ENCODE data around the gene PTPRT.

PTPRT gene

GRCh38 chr20:42565235-42565995 is 624.3 kb downstream of the PTPRT start:
- H3K9me3 Mint-ChIP-seq: peaks cover 3% of the 10 kb centered on the region
- no peak overlapping the region for H3K4me3 Mint-ChIP-seq
- no peak overlapping the region for H3K27ac Mint-ChIP-seq
- H3K36me3 Mint-ChIP-seq (ENCODE audit: low read depth): no peaks in the 10 kb centered on the region
- H3K4me1 Mint-ChIP-seq: no peaks in the 10 kb centered on the region
- DNase-seq: no peak
- TF ChIP-seq, protein P1, sequence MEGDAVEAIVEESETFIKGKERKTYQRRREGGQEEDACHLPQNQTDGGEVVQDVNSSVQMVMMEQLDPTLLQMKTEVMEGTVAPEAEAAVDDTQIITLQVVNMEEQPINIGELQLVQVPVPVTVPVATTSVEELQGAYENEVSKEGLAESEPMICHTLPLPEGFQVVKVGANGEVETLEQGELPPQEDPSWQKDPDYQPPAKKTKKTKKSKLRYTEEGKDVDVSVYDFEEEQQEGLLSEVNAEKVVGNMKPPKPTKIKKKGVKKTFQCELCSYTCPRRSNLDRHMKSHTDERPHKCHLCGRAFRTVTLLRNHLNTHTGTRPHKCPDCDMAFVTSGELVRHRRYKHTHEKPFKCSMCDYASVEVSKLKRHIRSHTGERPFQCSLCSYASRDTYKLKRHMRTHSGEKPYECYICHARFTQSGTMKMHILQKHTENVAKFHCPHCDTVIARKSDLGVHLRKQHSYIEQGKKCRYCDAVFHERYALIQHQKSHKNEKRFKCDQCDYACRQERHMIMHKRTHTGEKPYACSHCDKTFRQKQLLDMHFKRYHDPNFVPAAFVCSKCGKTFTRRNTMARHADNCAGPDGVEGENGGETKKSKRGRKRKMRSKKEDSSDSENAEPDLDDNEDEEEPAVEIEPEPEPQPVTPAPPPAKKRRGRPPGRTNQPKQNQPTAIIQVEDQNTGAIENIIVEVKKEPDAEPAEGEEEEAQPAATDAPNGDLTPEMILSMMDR (IDR thresholded peaks at IDR 0.05): no peak
- H3K27me3 Mint-ChIP-seq (ENCODE audit: low read depth, poor library complexity): peaks cover 9% of the 10 kb centered on the region

DNA sequence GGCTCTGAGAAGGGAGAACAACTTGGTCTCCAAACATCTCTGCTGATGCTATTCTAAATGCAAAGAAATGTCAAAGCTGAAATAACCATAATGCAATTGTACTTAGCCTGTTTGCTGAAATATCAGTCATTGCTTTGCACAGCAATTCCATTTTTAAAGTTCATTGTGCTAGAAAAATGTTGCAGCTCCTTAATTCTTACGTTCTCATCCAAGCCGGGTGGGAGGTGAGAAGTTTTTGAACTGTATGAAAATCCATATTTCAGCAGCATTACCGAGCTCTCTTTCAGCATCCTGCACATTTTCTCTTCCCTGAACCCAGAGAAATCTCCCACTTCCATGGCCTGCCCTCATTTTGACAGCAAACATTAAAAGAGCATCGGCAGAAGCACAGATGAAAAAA is 630.0 kb downstream of the PTPRT start:
- no peaks in the 10 kb centered on the region for H3K36me3 Mint-ChIP-seq (ENCODE audit: low read depth)
- no peak overlapping the region for H3K4me3 Mint-ChIP-seq
- TF ChIP-seq, protein P1 (IDR thresholded peaks at IDR 0.05): no peak
- no peaks in the 10 kb centered on the region for H3K4me1 Mint-ChIP-seq
- no peak for DNase-seq
- no peak overlapping the region for H3K27ac Mint-ChIP-seq
- peaks cover 19% of the 10 kb centered on the region for H3K27me3 Mint-ChIP-seq (ENCODE audit: low read depth, poor library complexity)
- H3K9me3 Mint-ChIP-seq: no peaks in the 10 kb centered on the region

DNA sequence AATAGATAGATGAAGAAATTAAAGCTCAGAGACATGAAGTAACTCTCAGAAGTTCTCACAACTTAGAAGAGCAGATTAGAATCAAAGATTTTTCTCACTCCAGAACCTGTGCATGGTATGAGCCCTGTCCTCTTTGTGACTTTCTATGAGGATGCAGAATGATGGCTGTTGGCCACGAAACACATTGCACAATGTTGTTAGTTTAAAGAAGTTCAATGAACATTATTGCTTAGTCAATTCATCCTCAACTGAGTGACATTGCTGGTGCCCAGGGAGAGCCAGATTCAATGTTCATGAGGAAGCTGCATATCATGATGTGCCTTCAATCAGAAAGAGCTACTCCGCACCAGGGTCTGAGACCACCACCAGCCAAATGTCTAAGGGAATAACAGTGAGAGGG is 633.1 kb downstream of the PTPRT start:
- no peak overlapping the region for H3K27ac Mint-ChIP-seq
- H3K9me3 Mint-ChIP-seq: no peaks in the 10 kb centered on the region
- TF ChIP-seq, protein P1 (IDR thresholded peaks at IDR 0.05): no peak
- no peaks in the 10 kb centered on the region for H3K4me1 Mint-ChIP-seq
- DNase-seq: no peak
- H3K36me3 Mint-ChIP-seq (ENCODE audit: low read depth): no peaks in the 10 kb centered on the region
- peaks cover 26% of the 10 kb centered on the region for H3K27me3 Mint-ChIP-seq (ENCODE audit: low read depth, poor library complexity)
- H3K4me3 Mint-ChIP-seq: no peak overlapping the region

- Mint-ChIP-seq H3K27me3 (ENCODE audit: low read depth, poor library complexity) (peaks cover 16% of the 10 kb centered on the region), H3K27ac (no peak overlapping the region), H3K9me3 (no peaks in the 10 kb centered on the region), H3K36me3 (ENCODE audit: low read depth) (no peaks in the 10 kb centered on the region), H3K4me3 (no peak overlapping the region), H3K4me1 (no peaks in the 10 kb centered on the region)
- no peak for DNase-seq
- TF ChIP-seq, protein P1 (IDR thresholded peaks at IDR 0.05): no peak
These were observed 636.3 kb downstream of the PTPRT start for GRCh38 chr20:42553374-42553773.

GRCh38 chr20:42549496-42549895 is 640.2 kb downstream of the PTPRT start:
- Mint-ChIP-seq H3K36me3 (ENCODE audit: low read depth) (no peaks in the 10 kb centered on the region), H3K4me3 (no peak overlapping the region), H3K9me3 (no peaks in the 10 kb centered on the region), H3K27me3 (ENCODE audit: low read depth, poor library complexity) (peaks cover 8% of the 10 kb centered on the region), H3K4me1 (no peaks in the 10 kb centered on the region), H3K27ac (no peak overlapping the region)
- DNase-seq: no peak
- TF ChIP-seq, protein P1 (IDR thresholded peaks at IDR 0.05): no peak

GRCh38 chr20:42544926-42545325 is 644.8 kb downstream of the PTPRT start:
- H3K27ac Mint-ChIP-seq: no peak overlapping the region
- peaks cover 7% of the 10 kb centered on the region for H3K27me3 Mint-ChIP-seq (ENCODE audit: low read depth, poor library complexity)
- TF ChIP-seq, protein P1 (IDR thresholded peaks at IDR 0.05): no peak
- H3K4me1 Mint-ChIP-seq: no peaks in the 10 kb centered on the region
- DNase-seq: no peak
- no peaks in the 10 kb centered on the region for H3K36me3 Mint-ChIP-seq (ENCODE audit: low read depth)
- no peak overlapping the region for H3K4me3 Mint-ChIP-seq
- no peaks in the 10 kb centered on the region for H3K9me3 Mint-ChIP-seq

Measured in nephron progenitor cell (in vitro differentiated cells).